DMS153 treated with DMSO at 0.1 percent for 48 hours (cell line): ENCODE measurements around the gene HK1.
"Not testable (repeated sequence)": the region's sequence is repeated elsewhere in the genome, so short reads cannot be mapped to it uniquely, and the experiment has no call there.

Experiments
- DNase-seq: peaks from one replicate; lab custom pipeline; 2025; ENCODE audit not compliant: unreplicated experiment; lab: John Stamatoyannopoulos, UW

The HK1 gene

GRCh38 chr10:69254877-69255276 lies 23.4 kb upstream of the HK1 start:
- DNase-seq = no peak

DNA sequence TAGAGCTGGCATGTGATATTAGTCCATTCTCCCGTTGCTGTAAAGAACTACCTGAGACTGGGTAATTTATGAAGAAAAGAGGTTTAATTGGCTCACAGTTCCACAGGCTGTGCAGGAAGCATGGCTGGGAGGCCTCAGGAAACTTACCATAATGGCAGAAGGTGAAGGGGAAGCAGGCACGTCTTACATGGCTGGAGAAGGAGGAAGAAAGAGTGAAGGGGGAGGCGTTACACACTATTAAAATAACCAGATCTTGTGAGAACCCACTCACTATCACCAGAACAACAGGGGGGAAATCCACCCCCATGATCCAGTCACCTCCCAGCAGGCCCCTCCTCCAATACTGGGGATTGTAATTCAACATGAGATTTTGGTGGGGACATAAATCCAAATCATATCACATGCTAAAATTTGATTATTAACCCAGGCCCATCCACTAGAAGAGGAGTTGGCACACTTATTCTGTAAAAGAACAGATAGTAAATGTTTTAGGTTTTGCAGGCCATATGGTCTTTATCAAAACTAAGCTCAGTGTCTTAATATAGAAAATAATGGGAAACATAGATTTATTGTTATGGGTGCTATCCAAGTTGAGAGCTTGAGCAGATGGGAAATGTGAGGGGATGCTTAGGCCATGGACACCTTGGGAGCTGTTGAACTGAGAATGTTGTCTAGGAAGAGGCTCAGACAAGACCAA lies 18.6 kb upstream of the HK1 start:
- no peak for DNase-seq

DNA sequence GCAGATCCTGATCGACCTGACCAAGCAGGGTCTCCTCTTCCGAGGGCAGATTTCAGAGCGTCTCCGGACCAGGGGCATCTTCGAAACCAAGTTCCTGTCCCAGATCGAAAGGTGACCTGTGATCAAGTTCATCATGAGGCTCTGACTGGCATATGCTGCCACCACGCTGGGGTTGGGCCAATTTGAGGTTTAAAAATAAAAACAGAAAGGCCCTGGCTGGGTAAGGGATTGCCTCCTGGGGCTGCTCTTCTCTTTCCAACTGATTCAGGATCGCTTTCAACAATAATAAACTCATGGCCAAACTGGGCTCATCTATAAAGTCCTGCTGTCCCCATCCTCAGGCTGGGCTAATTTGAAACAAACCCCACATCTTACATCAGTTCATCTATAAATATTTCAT lies 17.1 kb upstream of the HK1 start:
- DNase-seq = no peak

DNA sequence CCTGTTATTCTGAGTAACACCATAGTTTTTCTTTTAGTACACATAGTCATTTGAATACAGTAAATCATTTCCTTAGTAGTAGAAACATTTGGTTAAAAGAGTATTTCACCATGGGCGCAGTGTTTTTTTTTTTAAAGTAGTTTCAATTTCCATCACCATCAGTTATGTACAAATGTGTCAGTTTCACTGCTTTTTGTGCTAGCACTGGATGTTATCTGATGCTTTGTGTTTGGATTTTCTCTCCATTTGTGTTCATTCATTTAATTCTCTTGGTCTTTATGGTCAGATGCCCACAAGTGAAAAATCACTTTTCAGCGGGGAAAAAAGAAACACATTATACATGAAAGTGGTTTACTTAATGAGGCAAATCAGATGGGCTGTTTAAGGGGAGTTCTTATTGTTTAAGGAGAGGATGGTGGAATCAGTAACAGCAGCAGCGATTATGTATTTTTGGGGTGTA lies 16.0 kb upstream of the HK1 start:
- no peak for DNase-seq

GRCh38 chr10:69265521-69265920 lies 12.8 kb upstream of the HK1 start:
- no peak for DNase-seq

DNA sequence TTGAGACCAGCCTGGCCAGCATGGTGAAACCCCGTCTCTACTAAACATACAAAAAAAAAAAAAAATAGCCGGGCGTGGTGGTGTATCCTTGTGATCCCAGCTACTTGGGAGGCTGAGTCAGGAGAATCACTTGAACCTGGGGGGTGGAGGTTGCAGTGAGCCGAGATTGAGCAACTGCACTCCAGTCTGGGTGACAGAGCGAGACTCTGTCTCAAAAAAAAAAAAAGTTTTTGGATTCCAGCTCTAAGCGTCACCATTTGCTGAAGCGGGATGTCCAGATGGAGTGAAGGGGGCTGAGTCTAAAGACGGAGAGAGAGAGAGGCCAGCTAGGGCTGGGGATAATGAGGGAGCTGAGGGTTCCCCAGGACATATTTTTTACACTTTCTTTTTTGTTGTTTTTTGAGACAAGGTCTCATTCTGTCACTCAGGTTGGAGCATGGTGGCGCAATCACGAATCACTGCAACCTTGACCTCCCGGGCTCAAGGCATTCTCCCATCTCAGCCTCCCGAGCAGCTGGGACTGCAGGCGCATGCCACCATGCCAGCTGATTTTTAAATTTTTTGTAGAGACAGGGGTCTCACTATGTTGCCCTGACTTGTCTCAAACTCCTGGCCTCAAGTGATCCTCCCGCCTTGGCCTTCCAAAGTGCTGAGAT lies 9.4 kb upstream of the HK1 start:
- no peak for DNase-seq

DNA sequence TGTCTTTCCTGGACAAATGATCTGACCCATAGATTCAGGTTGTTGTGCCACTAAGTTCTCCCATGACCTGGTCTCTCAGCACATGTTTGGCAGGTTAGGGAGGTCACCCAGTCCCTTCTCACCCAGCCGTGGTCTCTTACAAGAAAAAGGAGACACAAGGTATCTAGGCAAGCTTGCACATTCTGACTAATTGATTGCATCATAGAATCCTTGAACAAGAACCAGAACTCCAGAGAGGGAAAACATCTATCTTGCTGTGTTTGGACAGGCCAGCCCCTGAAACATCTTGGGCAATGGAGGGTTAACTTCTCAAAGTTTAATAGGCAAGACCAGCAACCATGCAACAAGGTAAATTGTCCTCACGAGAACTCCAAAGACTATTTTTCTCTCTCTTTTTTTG lies 8.5 kb upstream of the HK1 start:
- no peak for DNase-seq

DNA sequence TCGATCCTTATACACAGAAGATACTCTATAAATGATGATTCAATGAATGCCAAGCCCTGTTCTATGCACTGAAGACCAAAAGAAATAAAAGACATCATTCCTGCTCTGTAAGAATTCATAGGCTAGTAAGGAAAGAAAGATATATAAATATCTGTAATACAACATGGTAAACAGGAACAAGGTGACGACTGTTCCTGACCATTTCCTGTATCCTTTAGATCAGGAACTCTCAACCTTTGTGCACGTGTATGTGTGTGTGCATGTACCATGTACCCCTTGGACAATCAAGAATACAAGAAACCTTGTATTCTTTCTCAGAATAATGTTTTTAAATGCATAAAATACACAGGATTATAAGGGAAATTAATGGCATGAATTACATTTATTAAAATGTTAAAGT lies 7.3 kb upstream of the HK1 start:
- DNase-seq = no peak

- no peak for DNase-seq
These were observed 5.7 kb upstream of the HK1 start for GRCh38 chr10:69272624-69273023.

DNA sequence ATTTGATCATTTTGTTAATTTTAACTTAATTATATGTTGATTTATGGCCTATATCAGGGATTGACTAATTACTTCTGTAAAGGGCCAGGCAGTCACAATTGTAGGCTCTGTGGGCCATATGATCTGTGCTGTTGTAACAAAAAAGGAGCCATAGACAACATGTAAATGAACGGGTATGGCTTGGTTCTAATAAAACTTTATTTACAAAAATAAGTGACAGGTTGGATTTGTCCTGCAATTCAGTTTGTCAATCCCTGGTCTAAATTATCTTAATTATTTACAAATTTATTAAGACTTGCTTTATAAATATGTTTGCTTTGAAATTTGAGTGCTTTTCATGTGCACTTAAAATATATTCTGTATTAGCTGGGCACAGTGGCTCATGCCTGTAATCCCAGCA lies 2.9 kb upstream of the HK1 start:
- DNase-seq = no peak

DNA sequence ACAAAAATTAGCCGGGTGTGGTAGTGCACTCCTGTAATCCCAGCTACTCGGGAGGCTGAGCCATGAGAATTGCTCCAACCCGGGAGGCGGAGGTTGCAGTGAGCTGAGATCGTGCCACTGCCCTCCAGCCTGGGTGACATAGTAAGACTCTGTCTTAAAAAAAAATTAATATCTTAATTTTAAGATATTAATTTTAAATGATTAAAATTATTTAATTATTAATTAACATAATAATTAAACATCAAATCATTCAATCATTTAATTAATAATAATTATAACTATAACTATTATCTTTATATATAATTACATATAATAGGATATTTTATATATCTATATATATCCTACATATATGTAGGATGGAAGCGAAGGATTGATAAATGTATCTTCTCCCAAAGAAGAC lies 1.8 kb upstream of the HK1 start:
- DNase-seq = no peak

- no peak for DNase-seq
These were observed 814 bp downstream of the HK1 start for GRCh38 chr10:69279110-69279509.

DNA sequence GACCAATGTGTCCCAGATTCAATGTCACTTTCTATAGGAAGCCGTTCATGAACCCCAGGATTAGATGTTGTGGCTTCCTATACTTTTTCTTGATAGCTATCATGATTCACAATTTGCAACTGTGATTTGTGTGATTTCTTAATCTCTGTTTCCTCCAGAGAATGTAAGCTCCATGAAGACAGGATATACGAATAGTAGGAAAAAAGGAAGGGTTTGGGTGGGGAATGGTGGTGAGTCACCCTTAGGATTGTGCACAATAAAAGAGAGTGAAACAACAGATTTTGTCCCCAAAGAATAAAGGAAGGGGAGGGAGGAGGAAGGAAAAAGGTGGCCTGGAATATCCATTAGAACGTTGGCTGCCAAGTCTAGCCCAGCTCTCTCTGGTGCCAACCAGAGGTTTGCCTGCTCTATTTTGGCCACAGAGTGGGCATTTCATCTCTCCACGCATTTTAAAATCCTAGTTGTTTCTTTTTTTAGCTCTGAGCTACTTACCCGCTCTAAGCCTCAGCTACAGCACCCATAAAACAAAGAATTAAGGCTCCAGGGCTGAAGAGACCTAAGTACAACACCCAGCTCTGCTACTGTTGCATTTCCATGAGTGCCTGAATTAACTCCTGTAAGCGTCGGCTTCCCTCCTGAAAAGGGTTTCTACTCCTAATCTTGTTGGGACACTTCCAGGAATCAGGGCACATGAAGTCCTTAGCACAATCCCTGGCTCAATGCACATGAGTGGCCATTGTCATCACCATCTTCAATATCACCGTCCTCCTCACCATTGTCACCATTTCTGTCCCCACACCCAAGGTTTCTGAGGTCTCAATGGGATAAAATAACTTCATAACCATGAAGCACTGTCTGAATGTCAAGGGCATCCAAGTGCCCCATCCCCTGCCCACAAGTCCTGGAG lies 3.5 kb downstream of the HK1 start:
- no peak for DNase-seq

DNA sequence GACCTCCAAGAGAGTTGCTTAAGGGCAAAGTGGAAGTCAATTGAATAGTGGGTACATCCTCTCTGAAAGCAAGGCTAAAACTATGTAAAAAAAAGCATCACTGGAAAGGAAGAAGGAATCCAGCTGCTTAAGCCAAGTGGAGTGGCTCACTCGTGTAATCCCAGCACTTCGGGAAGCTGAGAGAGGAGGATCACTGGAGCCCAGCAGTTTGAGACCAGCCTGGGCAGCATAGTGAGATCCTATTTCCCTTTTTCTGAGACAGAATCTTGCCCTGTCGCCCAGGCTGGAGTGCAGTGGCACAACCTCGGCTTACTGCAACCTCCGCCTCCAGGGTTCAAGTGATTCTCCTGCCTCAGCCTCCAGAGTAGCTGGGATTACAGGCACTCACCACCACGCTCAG lies 6.1 kb downstream of the HK1 start:
- not testable (repeated sequence) for DNase-seq

DNA sequence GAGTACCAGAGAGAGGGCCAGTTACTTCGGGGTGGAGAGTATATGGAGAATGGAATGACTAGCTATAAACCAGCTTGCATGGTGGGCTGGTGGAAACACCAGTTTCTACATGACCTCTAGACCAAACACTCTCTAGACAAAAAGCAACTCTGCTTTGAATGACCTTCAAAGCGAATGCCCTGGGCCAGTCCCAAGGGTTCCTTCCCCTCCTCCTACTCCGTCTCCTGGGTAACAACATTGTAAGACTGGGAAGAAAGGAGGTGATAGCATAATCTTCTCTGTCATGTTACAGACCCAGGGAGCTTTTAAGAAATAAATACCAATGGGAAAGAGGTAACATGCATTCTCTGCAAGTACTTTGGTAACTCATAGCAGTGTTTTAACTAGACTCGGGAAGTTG lies 7.4 kb downstream of the HK1 start:
- no peak for DNase-seq

- DNase-seq = no peak
These were observed 8.9 kb downstream of the HK1 start for GRCh38 chr10:69287181-69287580.

DNA sequence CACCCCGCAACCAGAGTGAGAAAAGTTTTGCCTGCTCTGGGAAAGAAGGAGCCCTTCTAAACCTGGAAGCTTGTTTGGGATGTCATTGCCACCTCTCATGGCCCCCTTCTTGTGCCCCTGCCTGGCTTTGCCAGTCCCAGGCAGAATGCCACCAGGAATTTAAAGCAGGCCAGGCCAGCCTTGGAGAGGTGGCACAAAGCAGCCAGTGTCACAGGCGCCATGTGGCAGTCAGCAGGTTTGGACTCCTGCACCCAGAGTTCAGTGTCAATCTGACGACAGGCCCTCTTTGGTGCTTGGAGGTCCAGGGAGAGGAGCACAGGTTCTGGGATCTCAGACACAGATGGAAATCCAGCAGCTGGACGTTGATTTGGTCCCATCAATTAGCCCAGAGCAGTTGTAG lies 12.7 kb downstream of the HK1 start:
- DNase-seq = no peak

GRCh38 chr10:69292459-69292858 lies 14.2 kb downstream of the HK1 start:
- DNase-seq = no peak

DNA sequence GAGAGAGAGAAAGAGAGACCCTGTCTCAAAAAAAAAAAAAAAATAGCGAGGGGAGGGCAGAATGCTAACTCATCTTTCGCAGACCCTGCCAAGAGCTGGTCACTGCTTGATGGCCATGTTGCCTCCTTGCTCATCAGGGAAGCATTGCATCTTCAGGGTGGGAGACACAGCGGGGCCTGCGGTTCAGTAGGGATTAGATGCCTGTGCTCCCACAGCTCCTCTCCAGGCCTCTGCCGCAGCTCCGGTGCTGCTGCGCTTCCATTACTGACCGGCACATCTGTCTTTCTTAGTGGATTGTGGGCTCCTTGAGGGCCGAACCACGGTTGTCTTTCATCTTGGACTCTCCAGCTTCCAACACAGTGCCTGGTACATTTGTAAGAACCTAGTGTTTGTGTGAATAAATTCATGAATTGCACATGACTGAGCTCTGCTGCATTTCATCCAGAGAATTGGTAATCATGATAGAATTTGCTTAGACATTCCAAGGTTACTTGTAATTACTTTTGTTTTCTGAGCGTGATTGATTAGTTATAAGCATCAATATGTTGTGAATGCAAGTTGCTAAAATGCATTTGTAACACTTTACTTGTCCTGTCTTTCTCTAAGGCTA lies 16.8 kb downstream of the HK1 start:
- DNase-seq = no peak

- DNase-seq = no peak
These were observed 25.3 kb downstream of the HK1 start for GRCh38 chr10:69303632-69304051.

DNA sequence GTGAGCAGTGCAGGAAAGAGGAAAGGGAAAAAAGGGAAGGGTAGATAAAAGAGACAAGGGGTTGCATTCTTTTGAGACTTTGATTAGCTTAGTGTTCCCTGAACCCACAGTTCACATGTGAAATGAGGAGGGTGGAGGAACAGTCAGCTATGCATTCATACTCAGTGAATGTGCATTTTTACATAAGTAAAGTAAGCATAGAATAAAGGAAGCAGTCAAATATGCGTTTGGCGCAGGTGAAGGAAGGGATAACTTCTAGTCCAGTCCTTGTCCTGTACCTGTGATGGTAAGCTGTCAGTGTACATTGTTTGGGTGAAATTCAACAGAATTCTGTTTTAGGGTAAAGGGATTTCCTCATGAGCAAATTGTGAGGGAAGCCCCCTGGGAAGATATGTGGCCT lies 28.1 kb downstream of the HK1 start:
- DNase-seq = no peak
